ENCODE measurements around the gene BRPF1. TPM values are rescaled to one million over a fixed set of nuclear protein-coding genes. Genes with fewer than 3 reads are reported as not detected.

The BRPF1 gene
- total RNA-seq, 1 donor from 2014 or later: 23.6 TPM

- DNase-seq (ENCODE audit: low read depth): no peak
These were observed 59.6 kb downstream of the BRPF1 start for GRCh38 chr3:9791127-9791526.

GRCh38 chr3:9791790-9792404, 60.4 kb downstream of the BRPF1 start:
- peak; percentile 18 for DNase-seq (ENCODE audit: low read depth)

GRCh38 chr3:9792405-9793160, 61.0 kb downstream of the BRPF1 start, which contains the start of the genes ARPC4 and TADA3:
Gene ARPC4, plus strand, starts transcription at chr3:9793082. Its CDS starts 40 bp downstream, at chr3:9793122.
Gene TADA3, minus strand, starts transcription at chr3:9792473. Its CDS starts 1,007 bp downstream, at chr3:9791466.
- DNase-seq (ENCODE audit: low read depth): peak; percentile 87

- DNase-seq (ENCODE audit: low read depth): peak; percentile 36
These were observed 61.7 kb downstream of the BRPF1 start for GRCh38 chr3:9793161-9793781.

GRCh38 chr3:9794400-9794799, 62.9 kb downstream of the BRPF1 start:
- no peak for DNase-seq (ENCODE audit: low read depth)

GRCh38 chr3:9795207-9795606, 63.7 kb downstream of the BRPF1 start:
- DNase-seq (ENCODE audit: low read depth): no peak

- DNase-seq (ENCODE audit: low read depth): no peak
These were observed 65.8 kb downstream of the BRPF1 start for GRCh38 chr3:9797196-9797945.

Other genes with a start within 250 kb of the BRPF1 start
- gene LHFPL4, start 177.9 kb upstream of the BRPF1 start, total RNA-seq: 0.05 TPM in 1 of 2 replicates, not detected in the other
- 37.4 and 57.1 TPM in 2 replicates for gene MTMR14, start 82.2 kb upstream of the BRPF1 start, total RNA-seq
- gene CPNE9, start 27.9 kb upstream of the BRPF1 start, total RNA-seq: not detected in 2 replicates
- gene OGG1, start 18.2 kb downstream of the BRPF1 start, total RNA-seq: 6.1 and 11.9 TPM in 2 replicates
- gene CAMK1, start 38.2 kb downstream of the BRPF1 start, total RNA-seq: 28.7 and 38.7 TPM in 2 replicates
- 55.2 and 57.5 TPM in 2 replicates for gene TADA3, start 60.7 kb downstream of the BRPF1 start, total RNA-seq
- 212 and 474 TPM in 2 replicates for gene ARPC4, start 61.3 kb downstream of the BRPF1 start, total RNA-seq
- gene TTLL3, start 78.5 kb downstream of the BRPF1 start, total RNA-seq: 10.4 and 33.6 TPM in 2 replicates
- gene RPUSD3, start 112.3 kb downstream of the BRPF1 start, total RNA-seq: 17.2 and 17.4 TPM in 2 replicates
- 0.10 TPM in 1 of 2 replicates, not detected in the other for gene CIDEC, start 148.5 kb downstream of the BRPF1 start, total RNA-seq
- gene JAGN1, start 158.9 kb downstream of the BRPF1 start, total RNA-seq: 31.1 and 38.4 TPM in 2 replicates
- 0.69 and 1.3 TPM in 2 replicates for gene IL17RE, start 171.1 kb downstream of the BRPF1 start, total RNA-seq
- 18.9 and 29.9 TPM in 2 replicates for gene IL17RC, start 185.4 kb downstream of the BRPF1 start, total RNA-seq
- 35.9 and 74.2 TPM in 2 replicates for gene CRELD1, start 202.1 kb downstream of the BRPF1 start, total RNA-seq
- gene PRRT3, start 220.7 kb downstream of the BRPF1 start, total RNA-seq: 1.0 and 3.0 TPM in 2 replicates